Activated CD4-positive, alpha-beta T cell treated with anti-CD3 and anti-CD28 coated beads for 48 hours (primary cell): ENCODE results near the gene PCDHB6.
A peak's percentile ranks its signal among the peaks of the same experiment; 100 is the strongest.
"Not testable (repeated sequence)": the region's sequence is repeated elsewhere in the genome, so short reads cannot be mapped to it uniquely, and the experiment has no call there.

Experiments
- DNase-seq: peaks from one replicate; pipeline ENCODE4 v3.0.0-alpha.2; 2020

PCDHB6 gene

DNA sequence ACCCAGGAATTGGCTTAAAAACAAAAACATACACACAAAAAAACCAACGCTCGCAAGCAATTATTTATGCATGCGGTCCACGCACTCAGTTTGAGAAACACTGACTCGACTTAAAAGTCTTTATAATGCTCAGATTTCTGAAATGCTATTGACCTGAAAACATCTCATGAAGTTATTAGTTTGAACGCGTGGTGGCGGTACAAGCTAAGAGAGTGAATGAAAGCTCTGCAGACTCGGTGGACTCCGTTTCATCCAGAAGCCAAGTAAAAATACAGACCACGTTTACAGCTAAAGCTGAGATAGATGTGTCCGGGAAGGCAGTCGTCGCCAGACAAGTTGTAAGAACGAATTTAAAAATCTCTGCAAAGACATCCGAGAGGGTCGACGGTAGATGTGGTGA, at the start of gene PCDHB6:
TSS of gene PCDHB6 (plus strand) at position 246 of the 400 bp plus-strand sequence. CDS start 201 bp downstream, outside the sequence.
- DNase-seq, result no peak

DNA sequence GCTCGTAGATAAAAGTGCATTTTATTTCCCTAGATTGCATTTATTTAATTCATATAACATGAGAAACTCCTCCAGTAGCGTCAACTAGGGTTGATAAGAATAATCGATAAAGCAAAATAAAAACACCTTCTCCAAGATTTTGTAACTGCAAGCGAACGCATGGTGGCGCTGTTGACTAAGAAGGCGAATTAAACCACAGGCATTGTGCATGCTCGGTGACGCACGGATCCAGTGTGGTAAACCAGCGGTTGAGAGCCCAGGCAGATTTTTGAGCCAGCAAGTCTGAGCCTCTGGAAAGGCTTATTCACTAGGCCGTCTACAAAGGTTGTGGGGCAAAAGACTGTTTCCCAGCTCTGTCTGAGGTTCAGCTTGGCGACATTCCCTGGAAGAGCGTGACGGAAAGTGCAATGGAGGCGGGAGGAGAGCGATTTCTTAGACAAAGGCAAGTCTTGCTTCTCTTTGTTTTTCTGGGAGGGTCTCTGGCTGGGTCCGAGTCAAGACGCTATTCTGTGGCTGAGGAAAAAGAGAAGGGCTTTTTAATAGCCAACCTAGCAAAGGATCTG, 49.5 kb upstream of the PCDHB6 start, which contains the start of gene PCDHB3:
TSS of gene PCDHB3 (plus strand) at position 231 of the 563 bp plus-strand sequence. CDS start at position 408, 177 bp downstream.
- peak; percentile 72 for DNase-seq

DNA sequence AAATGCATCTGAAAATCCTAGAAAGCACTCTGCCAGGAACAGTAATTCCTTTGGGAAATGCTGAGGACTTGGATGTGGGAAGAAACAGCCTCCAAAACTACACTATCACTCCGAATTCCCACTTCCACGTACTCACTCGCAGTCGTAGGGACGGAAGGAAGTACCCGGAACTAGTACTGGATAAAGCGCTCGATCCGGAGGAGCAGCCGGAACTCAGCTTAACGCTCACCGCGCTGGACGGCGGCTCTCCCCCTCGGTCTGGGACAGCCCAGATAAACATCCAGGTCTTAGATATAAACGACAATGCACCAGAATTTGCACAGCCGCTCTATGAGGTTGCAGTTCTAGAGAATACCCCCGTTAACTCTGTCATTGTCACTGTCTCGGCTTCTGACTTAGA, 48.8 kb upstream of the PCDHB6 start:
- no peak for DNase-seq

DNA sequence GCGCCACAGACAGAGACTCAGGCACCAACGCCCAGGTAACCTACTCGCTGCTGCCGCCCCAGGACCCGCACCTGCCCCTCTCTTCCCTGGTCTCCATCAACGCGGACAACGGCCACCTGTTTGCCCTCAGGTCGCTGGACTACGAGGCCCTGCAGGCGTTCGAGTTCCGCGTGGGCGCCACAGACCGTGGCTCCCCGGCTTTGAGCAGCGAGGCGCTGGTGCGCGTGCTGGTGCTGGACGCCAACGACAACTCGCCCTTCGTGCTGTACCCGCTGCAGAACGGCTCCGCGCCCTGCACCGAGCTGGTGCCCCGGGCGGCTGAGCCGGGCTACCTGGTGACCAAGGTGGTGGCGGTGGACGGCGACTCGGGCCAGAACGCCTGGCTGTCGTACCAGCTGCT, 47.8 kb upstream of the PCDHB6 start:
- not testable (repeated sequence) for DNase-seq

- DNase-seq, result not testable (repeated sequence)
These were observed 47.4 kb upstream of the PCDHB6 start for GRCh38 chr5:141102471-141102870.

GRCh38 chr5:141105350-141105749, 44.5 kb upstream of the PCDHB6 start:
- no peak for DNase-seq

DNA sequence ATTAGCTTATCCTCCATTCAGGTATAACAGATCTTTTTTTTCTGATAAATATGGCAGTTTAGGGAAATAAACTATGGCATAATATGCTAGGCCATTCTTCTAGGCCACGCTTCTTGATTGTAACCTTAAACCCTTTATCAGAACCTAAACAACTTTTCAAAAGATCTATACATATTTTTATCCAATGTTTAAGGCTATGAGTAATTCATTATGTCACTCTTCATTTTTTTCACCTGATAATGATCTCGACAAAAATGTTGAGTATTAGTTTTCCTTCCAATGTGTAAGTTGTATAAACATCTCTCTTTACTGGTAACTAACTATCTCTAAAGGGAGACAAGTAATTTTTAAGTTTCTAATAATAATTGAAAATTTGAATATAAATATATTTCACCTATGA, 30.6 kb upstream of the PCDHB6 start:
- DNase-seq, result no peak

DNA sequence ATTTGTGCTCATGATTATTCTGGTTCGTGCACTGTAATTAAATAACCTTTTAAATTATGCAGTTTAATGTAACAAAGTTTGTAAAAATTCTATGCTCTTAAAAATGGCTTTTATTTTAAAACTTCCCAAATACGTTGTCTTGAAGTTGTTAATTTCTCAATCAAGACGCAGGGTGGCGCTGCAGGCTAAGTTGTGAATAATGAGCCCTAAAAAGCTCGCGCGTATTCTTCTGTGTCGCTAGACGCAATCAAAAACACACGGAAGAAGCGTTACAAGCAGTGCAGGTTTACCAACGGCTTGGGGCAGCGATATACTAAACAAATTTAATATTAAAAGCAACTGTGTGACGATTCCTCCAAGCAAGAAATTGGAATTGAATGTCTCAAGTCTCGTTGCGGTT, 28.3 kb upstream of the PCDHB6 start, which contains the start of gene PCDHB4:
TSS of gene PCDHB4 (plus strand) at position 256 of the 400 bp plus-strand sequence. CDS start 181 bp downstream, outside the sequence.
- DNase-seq, result peak; percentile 31

DNA sequence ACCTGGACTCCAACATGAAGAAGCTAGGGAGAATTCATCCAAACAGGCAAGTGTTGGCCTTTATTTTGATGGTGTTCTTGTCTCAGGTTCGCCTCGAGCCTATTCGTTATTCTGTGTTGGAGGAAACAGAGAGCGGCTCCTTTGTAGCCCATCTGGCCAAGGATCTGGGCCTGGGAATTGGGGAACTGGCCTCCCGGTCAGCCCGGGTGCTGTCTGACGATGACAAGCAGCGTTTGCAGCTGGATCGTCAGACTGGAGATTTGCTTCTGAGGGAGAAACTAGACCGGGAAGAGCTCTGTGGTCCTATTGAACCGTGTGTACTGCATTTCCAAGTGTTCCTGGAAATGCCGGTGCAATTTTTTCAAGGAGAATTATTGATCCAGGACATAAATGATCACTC, 27.9 kb upstream of the PCDHB6 start:
- DNase-seq, result no peak

- not testable (repeated sequence) for DNase-seq
These were observed 26.3 kb upstream of the PCDHB6 start for GRCh38 chr5:141123396-141124135.

- DNase-seq, result no peak
These were observed 22.6 kb upstream of the PCDHB6 start for GRCh38 chr5:141127305-141127704.

GRCh38 chr5:141135030-141135717, 14.7 kb upstream of the PCDHB6 start, which contains the start of gene PCDHB5:
PCDHB5 (plus strand) TSS chr5:141135206; CDS start chr5:141135435, 229 bp downstream.
- DNase-seq, result peak; percentile 27

- DNase-seq, result no peak
These were observed 14.1 kb upstream of the PCDHB6 start for GRCh38 chr5:141135718-141136266.

GRCh38 chr5:141137346-141137745, 12.5 kb upstream of the PCDHB6 start:
- DNase-seq, result not testable (repeated sequence)

DNA sequence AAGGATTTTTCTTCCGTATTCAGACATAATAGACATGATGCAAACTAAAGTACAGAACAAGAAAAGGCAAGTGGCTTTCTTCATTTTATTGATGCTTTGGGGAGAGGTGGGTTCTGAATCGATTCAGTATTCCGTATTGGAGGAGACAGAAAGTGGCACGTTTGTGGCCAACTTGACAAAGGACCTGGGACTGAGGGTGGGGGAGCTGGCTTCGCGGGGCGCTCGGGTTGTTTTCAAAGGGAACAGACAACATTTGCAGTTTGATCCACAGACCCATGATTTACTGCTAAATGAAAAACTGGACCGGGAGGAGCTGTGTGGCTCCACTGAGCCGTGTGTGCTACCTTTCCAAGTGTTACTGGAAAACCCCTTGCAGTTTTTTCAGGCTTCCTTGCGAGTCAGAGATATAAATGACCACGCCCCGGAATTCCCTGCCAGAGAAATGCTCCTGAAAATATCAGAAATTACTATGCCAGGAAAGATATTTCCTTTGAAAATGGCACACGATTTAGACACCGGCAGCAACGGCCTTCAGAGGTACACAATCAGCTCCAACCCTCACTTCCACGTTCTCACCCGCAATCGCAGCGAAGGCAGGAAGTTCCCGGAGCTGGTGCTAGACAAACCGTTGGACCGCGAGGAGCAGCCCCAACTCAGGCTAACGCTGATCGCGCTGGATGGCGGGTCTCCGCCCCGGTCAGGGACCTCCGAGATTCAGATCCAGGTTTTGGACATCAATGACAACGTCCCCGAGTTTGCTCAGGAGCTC, 551 bp downstream of the PCDHB6 start:
- DNase-seq, result no peak

- DNase-seq, result no peak
These were observed 1.1 kb downstream of the PCDHB6 start for GRCh38 chr5:141150993-141151325.

DNA sequence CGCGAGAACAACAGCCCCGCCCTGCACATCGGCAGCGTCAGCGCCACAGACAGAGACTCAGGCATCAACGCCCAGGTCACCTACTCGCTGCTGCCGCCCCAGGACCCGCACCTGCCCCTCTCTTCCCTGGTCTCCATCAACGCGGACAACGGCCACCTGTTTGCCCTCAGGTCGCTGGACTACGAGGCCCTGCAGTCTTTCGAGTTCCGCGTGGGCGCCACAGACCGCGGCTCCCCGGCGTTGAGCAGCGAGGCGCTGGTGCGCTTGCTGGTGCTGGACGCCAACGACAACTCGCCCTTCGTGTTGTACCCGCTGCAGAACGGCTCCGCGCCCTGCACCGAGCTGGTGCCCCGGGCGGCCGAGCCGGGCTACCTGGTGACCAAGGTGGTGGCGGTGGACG, 1.8 kb downstream of the PCDHB6 start:
- not testable (repeated sequence) for DNase-seq

DNA sequence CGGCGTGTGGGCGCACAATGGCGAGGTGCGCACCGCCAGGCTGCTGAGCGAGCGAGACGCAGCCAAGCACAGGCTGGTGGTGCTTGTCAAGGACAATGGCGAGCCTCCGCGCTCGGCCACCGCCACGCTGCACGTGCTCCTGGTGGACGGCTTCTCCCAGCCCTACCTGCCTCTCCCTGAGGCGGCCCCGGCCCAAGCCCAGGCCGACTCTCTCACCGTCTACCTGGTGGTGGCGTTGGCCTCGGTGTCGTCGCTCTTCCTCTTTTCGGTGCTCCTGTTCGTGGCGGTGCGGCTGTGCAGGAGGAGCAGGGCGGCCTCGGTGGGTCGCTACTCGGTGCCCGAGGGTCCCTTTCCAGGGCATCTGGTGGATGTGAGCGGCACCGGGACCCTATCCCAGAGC, 2.2 kb downstream of the PCDHB6 start:
- not testable (repeated sequence) for DNase-seq

DNA sequence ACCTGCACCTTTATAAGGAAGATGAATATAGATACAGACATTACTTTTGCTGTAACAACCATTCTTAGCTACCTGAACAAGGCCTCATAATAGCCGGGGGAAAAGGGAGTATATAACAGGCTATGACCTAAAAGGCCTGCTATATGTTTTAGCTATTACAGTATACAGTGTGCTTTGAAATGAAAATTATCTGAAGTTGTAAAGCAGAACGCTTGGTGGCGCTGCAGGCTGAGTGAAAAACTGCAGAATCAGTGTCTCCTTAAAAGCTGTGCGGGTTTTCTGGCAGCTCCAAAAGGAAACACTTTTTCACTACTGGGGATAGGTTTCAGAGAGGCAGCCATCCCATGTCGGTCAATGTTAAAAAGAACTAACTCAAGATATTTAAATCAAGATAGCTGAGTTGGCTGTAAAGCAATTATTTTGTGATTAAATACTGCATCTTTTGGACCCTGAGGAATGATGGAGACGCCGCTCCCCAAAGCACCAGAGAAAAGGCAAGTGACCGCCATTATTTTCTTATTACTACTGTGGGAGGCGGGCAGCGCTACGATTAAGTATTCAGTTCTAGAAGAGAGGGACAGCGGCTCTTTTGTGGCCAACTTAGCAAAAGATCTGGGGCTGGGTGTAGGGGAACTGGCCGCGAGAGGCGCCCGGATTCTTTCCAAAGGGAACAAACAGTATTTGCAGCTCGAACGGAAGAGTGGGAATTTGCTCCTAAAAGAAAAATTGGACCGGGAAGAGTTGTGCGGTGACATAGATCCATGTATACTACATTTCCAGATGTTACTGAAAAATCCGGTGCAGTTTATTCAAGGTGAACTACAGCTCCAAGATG, 5.9 kb downstream of the PCDHB6 start:
- no peak for DNase-seq

GRCh38 chr5:141157356-141157755, 7.5 kb downstream of the PCDHB6 start:
- DNase-seq, result not testable (repeated sequence)

DNA sequence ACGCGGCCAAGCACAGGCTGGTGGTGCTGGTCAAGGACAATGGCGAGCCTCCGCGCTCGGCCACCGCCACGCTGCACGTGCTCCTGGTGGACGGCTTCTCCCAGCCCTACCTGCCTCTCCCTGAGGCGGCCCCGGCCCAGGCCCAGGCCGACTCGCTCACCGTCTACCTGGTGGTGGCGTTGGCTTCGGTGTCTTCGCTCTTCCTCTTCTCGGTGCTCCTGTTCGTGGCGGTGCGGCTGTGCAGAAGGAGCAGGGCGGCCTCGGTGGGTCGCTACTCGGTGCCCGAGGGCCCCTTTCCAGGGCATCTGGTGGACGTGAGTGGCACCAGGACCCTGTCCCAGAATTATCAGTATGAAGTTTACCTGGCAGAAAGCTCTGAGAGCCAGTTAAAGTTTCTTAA, 8.0 kb downstream of the PCDHB6 start:
- DNase-seq, result not testable (repeated sequence)
